Colonic mucosa (tissue), 4 donors: ENCODE results near the gene PRKAG2. TPM values are rescaled to one million over a fixed set of nuclear protein-coding genes. Genes with fewer than 3 reads are reported as not detected.

Source experiments
- DNase-seq: peaks from one replicate; pipeline ENCODE4 v3.0.0-alpha.2; 2020
- H3K27ac ChIP-seq: fragments of 200-600 bp; one replicate; pipeline ENCODE4 v1.8.0; 2021
- H3K27me3 ChIP-seq: fragments of 200-600 bp; one replicate; pipeline ENCODE4 v1.8.0; 2021
- H3K36me3 ChIP-seq: fragments of 200-600 bp; one replicate; pipeline ENCODE4 v1.8.0; 2021
- H3K4me1 ChIP-seq: fragments of 200-600 bp; one replicate; pipeline ENCODE4 v1.8.0; 2021; ENCODE audit warnings: mild to moderate bottlenecking
- H3K4me3 ChIP-seq: fragments of 200-600 bp; one replicate; pipeline ENCODE4 v1.8.0; 2021
- H3K9ac ChIP-seq, 2 donors: one replicate each; pipeline ENCODE4 v1.7.0; 2013; ENCODE audit warnings: control low read depth in 2 of 2, low read depth in 2 of 2, low read length in 2 of 2
- H3K9me3 ChIP-seq: fragments of 200-600 bp; one replicate; pipeline ENCODE4 v1.8.0; 2021
- intact Hi-C: fragments of 100-400 bp; cut with DNase I; formaldehyde crosslinking; loops from one replicate; pipeline ENCODE4 v1.14.1; 2022
- total RNA-seq, 2 donors: library from RNA; stranded (reverse); fragmentation: NEBNext Ultra II Directional in 1 of 2; extraction: Animal tissue kit (Norgen Biotek cat#: 25700) in 1 of 2; gene quantifications; one replicate each; pipeline ENCODE4 v1.2.1, GENCODE V29; 2021
- TF ChIP-seq, protein P1 (sequence below): fragments of 200-600 bp; IDR thresholded peaks from one replicate; pipeline ENCODE4 v1.8.0; 2022; ENCODE audit warnings: antibody characterized with exemption, mild to moderate bottlenecking
- donor health status: healthy.
- donor health status: DM: no; HTN: no; CAD: no.
- donor health status: DM: no; HTN: no; CAD: no.

PRKAG2 gene
- total RNA-seq, 2 donors from 2014 or later = 36.3 to 42.0 TPM

DNA sequence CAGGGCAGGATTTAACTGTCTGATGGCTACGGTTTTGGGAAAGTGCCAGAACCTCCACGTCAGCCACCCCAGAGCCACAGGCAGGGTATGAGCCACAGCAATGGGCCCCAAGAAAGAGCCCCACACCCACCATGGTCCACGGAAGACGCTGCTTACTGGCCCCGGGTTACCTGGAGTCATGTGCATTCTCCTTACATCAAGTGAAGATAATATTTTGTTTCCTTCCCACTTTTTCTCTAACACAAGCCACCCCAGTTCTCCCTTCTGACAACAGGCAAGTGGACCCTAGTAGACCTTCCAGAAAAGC, 67.1 kb downstream of the PRKAG2 start:
- DNase-seq = no peak
- Histone ChIP-seq H3K4me1 (no peaks in the 10 kb centered on the region), H3K4me3 (no peak overlapping the region), H3K9me3 (no peaks in the 10 kb centered on the region), H3K27ac (no peak overlapping the region), H3K9ac (no peak overlapping the region), H3K27me3 (no peaks in the 10 kb centered on the region), H3K36me3 (no peaks in the 10 kb centered on the region)
- intact Hi-C loops = no loop called here
- TF ChIP-seq, protein P1, sequence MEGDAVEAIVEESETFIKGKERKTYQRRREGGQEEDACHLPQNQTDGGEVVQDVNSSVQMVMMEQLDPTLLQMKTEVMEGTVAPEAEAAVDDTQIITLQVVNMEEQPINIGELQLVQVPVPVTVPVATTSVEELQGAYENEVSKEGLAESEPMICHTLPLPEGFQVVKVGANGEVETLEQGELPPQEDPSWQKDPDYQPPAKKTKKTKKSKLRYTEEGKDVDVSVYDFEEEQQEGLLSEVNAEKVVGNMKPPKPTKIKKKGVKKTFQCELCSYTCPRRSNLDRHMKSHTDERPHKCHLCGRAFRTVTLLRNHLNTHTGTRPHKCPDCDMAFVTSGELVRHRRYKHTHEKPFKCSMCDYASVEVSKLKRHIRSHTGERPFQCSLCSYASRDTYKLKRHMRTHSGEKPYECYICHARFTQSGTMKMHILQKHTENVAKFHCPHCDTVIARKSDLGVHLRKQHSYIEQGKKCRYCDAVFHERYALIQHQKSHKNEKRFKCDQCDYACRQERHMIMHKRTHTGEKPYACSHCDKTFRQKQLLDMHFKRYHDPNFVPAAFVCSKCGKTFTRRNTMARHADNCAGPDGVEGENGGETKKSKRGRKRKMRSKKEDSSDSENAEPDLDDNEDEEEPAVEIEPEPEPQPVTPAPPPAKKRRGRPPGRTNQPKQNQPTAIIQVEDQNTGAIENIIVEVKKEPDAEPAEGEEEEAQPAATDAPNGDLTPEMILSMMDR = no peak

DNA sequence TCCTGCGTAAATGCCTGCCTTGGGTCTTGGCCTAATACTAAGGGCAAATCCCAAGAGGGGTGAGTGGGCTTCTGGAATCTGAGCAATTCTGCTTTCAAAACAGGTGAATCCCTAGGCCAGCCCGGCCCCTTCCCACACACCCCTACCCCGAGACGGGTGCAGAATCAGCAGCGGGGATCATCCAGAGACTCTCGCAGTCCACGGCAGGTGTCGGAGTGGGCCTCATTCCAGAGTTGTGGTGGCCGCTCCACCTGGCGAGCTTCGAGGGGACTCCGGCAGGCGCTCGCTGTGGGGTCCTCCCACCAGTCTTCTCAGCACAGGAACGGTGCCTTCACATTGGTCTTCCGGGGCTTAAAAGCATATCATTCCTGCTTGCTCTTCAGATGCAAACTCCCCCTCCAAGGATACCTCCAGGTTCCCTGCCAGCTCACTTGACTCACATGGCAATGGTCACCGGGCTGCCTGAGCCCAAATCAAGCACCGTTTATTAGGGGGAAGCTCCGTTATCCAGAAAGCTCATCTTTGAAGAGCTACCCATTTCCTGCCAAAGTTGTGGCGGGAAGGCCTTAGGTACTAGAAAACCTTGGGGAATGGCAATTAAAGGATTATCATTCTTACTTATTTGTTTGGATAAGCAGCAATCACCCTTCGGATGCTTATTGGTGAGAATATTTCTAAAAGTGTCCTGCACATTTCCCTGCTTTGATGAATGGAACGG, 67.6 kb downstream of the PRKAG2 start:
- Histone ChIP-seq H3K27me3 (no peaks in the 10 kb centered on the region), H3K36me3 (no peaks in the 10 kb centered on the region), H3K9me3 (no peaks in the 10 kb centered on the region), H3K27ac (no peak overlapping the region), H3K9ac (no peak overlapping the region), H3K4me3 (no peak overlapping the region), H3K4me1 (no peaks in the 10 kb centered on the region)
- intact Hi-C loops = no loop called here
- no peak for DNase-seq
- TF ChIP-seq, protein P1 = no peak

DNA sequence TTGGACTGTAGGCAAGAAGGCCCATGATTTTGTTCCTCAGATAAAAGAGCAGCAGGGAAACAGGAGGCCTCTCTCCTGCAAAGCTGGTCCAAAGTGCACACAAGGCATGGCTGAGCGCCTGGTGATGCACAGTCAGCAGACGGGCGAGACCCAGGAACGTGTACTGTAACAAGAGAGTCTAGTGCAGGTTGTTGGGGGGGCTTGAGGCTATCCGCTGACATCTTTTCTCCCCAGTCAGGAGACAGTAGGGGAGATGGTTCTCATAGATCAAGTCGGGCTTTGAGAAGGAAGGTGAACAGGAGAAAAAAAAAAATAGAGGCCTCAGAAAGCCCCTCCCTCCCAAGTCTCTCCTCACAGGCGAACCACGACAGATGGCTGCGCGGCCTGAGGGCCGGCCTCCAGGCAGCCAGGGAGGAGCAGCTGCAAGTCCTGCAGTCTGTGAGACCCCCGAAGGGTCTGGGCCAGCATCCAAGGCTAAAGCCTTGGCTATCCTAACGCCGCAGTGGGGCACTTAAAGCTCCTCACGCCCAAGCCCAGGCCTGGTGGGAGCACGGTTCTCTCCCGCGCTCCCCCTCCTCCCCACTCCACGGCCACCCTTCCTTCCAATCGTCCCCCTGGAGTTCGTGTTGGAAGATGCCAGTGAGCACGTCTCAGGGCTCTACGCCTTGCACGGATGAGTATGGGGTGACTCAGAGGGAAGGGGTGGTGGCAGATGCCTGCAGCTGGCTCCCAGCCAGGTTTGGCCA, 68.3 kb downstream of the PRKAG2 start:
- no peak overlapping the region for H3K27ac ChIP-seq
- no peak for DNase-seq

DNA sequence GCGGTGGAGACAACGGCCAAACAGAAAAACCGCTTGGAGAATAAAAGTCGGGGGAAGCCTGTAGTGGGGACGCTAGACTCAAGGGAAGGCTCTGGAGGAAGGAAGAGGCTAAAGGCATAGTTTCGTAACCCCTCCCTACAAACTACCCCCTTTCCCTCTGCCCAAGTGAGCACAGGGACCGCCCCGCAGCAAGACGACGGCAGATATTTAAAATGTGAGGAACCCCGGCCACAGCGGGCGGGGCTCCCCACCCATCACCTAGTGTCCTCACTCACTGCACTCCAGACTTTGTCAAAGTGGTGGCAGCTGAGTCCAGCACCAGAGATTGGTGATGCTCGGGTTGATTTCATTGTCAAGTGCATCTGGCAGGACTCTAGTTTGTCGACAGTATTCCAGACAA, 69.1 kb downstream of the PRKAG2 start:
- no peaks in the 10 kb centered on the region for H3K9me3 ChIP-seq
- H3K36me3 ChIP-seq = no peaks in the 10 kb centered on the region
- no peak overlapping the region for H3K27ac ChIP-seq
- intact Hi-C loops = no loop called here
- TF ChIP-seq, protein P1 = no peak
- no peak overlapping the region for H3K4me3 ChIP-seq
- H3K9ac ChIP-seq = no peak overlapping the region
- no peak for DNase-seq
- no peaks in the 10 kb centered on the region for H3K27me3 ChIP-seq
- no peaks in the 10 kb centered on the region for H3K4me1 ChIP-seq

More for the DNA sequence above, 68.3 kb downstream of the PRKAG2 start:
- intact Hi-C loops = no loop called here
- Histone ChIP-seq H3K9ac (no peak overlapping the region), H3K27me3 (no peaks in the 10 kb centered on the region), H3K36me3 (no peaks in the 10 kb centered on the region), H3K4me3 (no peak overlapping the region), H3K9me3 (no peaks in the 10 kb centered on the region), H3K4me1 (no peaks in the 10 kb centered on the region)
- TF ChIP-seq, protein P1 = no peak

DNA sequence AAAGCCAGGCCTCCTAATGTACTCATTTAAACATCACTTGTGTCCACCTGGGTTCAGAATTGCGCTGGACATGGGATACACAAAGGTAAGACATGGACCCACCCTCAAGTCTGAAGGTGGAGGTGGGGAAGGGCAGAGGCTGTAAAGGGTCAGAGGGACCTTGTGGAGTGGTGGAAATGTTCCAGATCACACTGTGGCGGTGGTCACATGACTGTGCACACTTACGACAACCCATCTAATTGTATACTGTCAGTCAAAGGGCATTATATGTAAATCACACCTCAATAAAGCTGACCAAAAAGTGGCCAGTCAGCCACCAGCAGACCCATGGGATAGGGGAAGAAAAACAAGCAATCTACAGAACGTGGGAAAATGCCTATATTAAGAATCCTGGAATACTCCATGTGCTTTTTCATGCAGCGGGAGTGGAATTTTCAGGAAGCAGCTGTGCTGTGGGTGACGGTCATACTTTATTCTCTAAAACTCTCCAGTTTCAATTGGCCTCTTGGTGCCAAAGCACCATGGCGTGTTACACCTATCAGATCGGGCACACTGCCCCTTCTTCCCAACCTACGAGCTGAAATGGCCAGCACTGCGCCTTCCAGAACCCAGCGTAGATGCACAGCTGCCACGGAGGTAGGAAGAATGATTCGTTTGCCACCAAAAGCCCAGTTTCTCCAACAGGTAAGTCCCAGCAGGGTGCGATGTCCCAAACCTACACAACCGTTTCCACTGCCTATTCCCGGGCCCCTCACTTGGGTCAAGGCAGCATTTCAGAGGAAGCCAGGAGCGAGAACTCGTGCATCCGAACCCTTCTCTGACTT, 69.8 kb downstream of the PRKAG2 start:
- H3K9me3 ChIP-seq = no peaks in the 10 kb centered on the region
- TF ChIP-seq, protein P1 = no peak
- no peaks in the 10 kb centered on the region for H3K36me3 ChIP-seq
- no peaks in the 10 kb centered on the region for H3K27me3 ChIP-seq
- no peak overlapping the region for H3K9ac ChIP-seq
- no peaks in the 10 kb centered on the region for H3K4me1 ChIP-seq
- intact Hi-C loops = no loop called here
- no peak for DNase-seq
- H3K27ac ChIP-seq = no peak overlapping the region
- H3K4me3 ChIP-seq = no peak overlapping the region
